ENCODE results near the gene ADGB. TPM values are rescaled to one million over a fixed set of nuclear protein-coding genes. Genes with fewer than 3 reads are reported as not detected.
"Not testable (repeated sequence)": the region's sequence is repeated elsewhere in the genome, so short reads cannot be mapped to it uniquely, and the experiment has no call there.

The ADGB gene
- total RNA-seq, 5 donors from 2014 or later (not counting 1 experiment from before 2014, with no cell fraction given), result not detected

- H3K4me1 ChIP-seq (ENCODE audit: control insufficient read depth in 1 of 2, extremely low read depth in 1 of 2, insufficient read depth in 2 of 2, low read length in 2 of 2), result no peaks in the 10 kb centered on the region
- H3K36me3 ChIP-seq (ENCODE audit: control insufficient read depth in 2 of 2, extremely low read depth in 1 of 2, insufficient read depth in 1 of 2, low read length in 1 of 2), result no peaks in the 10 kb centered on the region
- no peaks in the 10 kb centered on the region for H3K4me1 Mint-ChIP-seq
- H3K27ac Mint-ChIP-seq, result no peak overlapping the region
- peaks cover 0 to 6% of the 10 kb centered on the region in 2 donors for H3K27me3 Mint-ChIP-seq
- POLR2A ChIA-PET, result no interaction called here
- no peak overlapping the region for H3K4me3 Mint-ChIP-seq
- WGBS (ENCODE audit: insufficient coverage), result no CpG with 5 or more reads among the region's 1 CpG
- DNase-seq (no peak), ATAC-seq (replicated peaks in 1 of 4) (no peak)
- CTCF ChIA-PET, result interaction anchor here in 1 of 2 donors (0.7 kb wide), 1 partner anchor 17 kb away, joined by 3 read pairs; no protein-coding TSS in a partner anchor
- H3K4me3 ChIP-seq (ENCODE audit: control insufficient read depth in 1 of 2, extremely low read depth in 1 of 2, low read length in 1 of 2), result no peak overlapping the region
- H3K27me3 ChIP-seq (replicated peaks in 1 of 2; ENCODE audit: control insufficient read depth in 2 of 2, extremely low read depth in 1 of 2, insufficient read depth in 2 of 2, low read length in 1 of 2), result peaks cover 0 to 3% of the 10 kb centered on the region in 2 experiments
- no peak overlapping the region for H3K27ac ChIP-seq (ENCODE audit: low read length)
- no peaks in the 10 kb centered on the region for H3K36me3 Mint-ChIP-seq
- H3K9me3 Mint-ChIP-seq, result peaks cover 0 to 6% (median 0%) of the 10 kb centered on the region in 3 donors
- H3K9me3 ChIP-seq, result no peaks in the 10 kb centered on the region
Measured at GRCh38 chr6:146795479-146796133, 196.8 kb downstream of the ADGB start.

GRCh38 chr6:146803167-146803566 lies 204.4 kb downstream of the ADGB start:
- DNase-seq; H3K4me1 Mint-ChIP-seq; H3K27me3 ChIP-seq (replicated peaks in 1 of 2; ENCODE audit: control insufficient read depth in 2 of 2, extremely low read depth in 1 of 2, insufficient read depth in 2 of 2, low read length in 1 of 2); CTCF ChIA-PET; H3K9me3 Mint-ChIP-seq; H3K4me1 ChIP-seq (ENCODE audit: control insufficient read depth in 1 of 2, extremely low read depth in 1 of 2, insufficient read depth in 2 of 2, low read length in 2 of 2); H3K4me3 Mint-ChIP-seq; H3K4me3 ChIP-seq (ENCODE audit: control insufficient read depth in 1 of 2, extremely low read depth in 1 of 2, low read length in 1 of 2); H3K36me3 Mint-ChIP-seq; H3K27me3 Mint-ChIP-seq; H3K27ac ChIP-seq (ENCODE audit: low read length); POLR2A ChIA-PET; H3K9me3 ChIP-seq; H3K27ac Mint-ChIP-seq; H3K36me3 ChIP-seq (ENCODE audit: control insufficient read depth in 2 of 2, extremely low read depth in 1 of 2, insufficient read depth in 1 of 2, low read length in 1 of 2); ATAC-seq (replicated peaks in 1 of 4): not testable (repeated sequence)
- WGBS (ENCODE audit: insufficient coverage), result no CpG with 5 or more reads among the region's 3 CpGs

- CTCF ChIA-PET, result no interaction called here
- Histone ChIP-seq H3K36me3 (ENCODE audit: control insufficient read depth in 2 of 2, extremely low read depth in 1 of 2, insufficient read depth in 1 of 2, low read length in 1 of 2) (no peaks in the 10 kb centered on the region), H3K4me1 (ENCODE audit: control insufficient read depth in 1 of 2, extremely low read depth in 1 of 2, insufficient read depth in 2 of 2, low read length in 2 of 2) (no peaks in the 10 kb centered on the region), H3K4me3 (ENCODE audit: control insufficient read depth in 1 of 2, extremely low read depth in 1 of 2, low read length in 1 of 2) (no peak overlapping the region), H3K9me3 (no peaks in the 10 kb centered on the region), H3K27me3 (replicated peaks in 1 of 2; ENCODE audit: control insufficient read depth in 2 of 2, extremely low read depth in 1 of 2, insufficient read depth in 2 of 2, low read length in 1 of 2) (no peaks in the 10 kb centered on the region), H3K27ac (ENCODE audit: low read length) (no peak overlapping the region)
- Mint-ChIP-seq H3K36me3 (no peaks in the 10 kb centered on the region), H3K27me3 (peaks cover 0 to 10% of the 10 kb centered on the region in 2 donors), H3K4me1 (no peaks in the 10 kb centered on the region), H3K9me3 (no peaks in the 10 kb centered on the region), H3K4me3 (no peak overlapping the region), H3K27ac (no peak overlapping the region)
- no peak for DNase-seq
- POLR2A ChIA-PET, result no interaction called here
- WGBS (ENCODE audit: insufficient coverage), result 86% methylated on average over 21 of the region's 22 CpGs
- ATAC-seq (replicated peaks in 1 of 4), result no peak
Measured at GRCh38 chr6:146803601-146804000, 204.8 kb downstream of the ADGB start.

GRCh38 chr6:146805546-146806325 lies 207.0 kb downstream of the ADGB start:
- no peaks in the 10 kb centered on the region for H3K9me3 Mint-ChIP-seq
- no peaks in the 10 kb centered on the region for H3K36me3 Mint-ChIP-seq
- CTCF ChIA-PET, result no interaction called here
- POLR2A ChIA-PET, result no interaction called here
- Histone ChIP-seq H3K36me3 (ENCODE audit: control insufficient read depth in 2 of 2, extremely low read depth in 1 of 2, insufficient read depth in 1 of 2, low read length in 1 of 2) (no peaks in the 10 kb centered on the region), H3K9me3 (no peaks in the 10 kb centered on the region), H3K4me1 (ENCODE audit: control insufficient read depth in 1 of 2, extremely low read depth in 1 of 2, insufficient read depth in 2 of 2, low read length in 2 of 2) (no peaks in the 10 kb centered on the region), H3K4me3 (ENCODE audit: control insufficient read depth in 1 of 2, extremely low read depth in 1 of 2, low read length in 1 of 2) (no peak overlapping the region), H3K27me3 (replicated peaks in 1 of 2; ENCODE audit: control insufficient read depth in 2 of 2, extremely low read depth in 1 of 2, insufficient read depth in 2 of 2, low read length in 1 of 2) (no peaks in the 10 kb centered on the region), H3K27ac (ENCODE audit: low read length) (no peak overlapping the region)
- no peaks in the 10 kb centered on the region for H3K4me1 Mint-ChIP-seq
- WGBS (ENCODE audit: insufficient coverage), result no CpG with 5 or more reads among the region's 2 CpGs
- H3K4me3 Mint-ChIP-seq, result no peak overlapping the region
- DNase-seq (no peak), ATAC-seq (replicated peaks in 1 of 4) (no peak)
- H3K27ac Mint-ChIP-seq, result no peak overlapping the region
- H3K27me3 Mint-ChIP-seq, result peaks cover 0 to 10% of the 10 kb centered on the region in 2 donors

GRCh38 chr6:146809014-146809413 lies 210.2 kb downstream of the ADGB start:
- H3K36me3 ChIP-seq (ENCODE audit: control insufficient read depth in 2 of 2, extremely low read depth in 1 of 2, insufficient read depth in 1 of 2, low read length in 1 of 2); H3K4me1 ChIP-seq (ENCODE audit: control insufficient read depth in 1 of 2, extremely low read depth in 1 of 2, insufficient read depth in 2 of 2, low read length in 2 of 2); H3K4me3 Mint-ChIP-seq; H3K4me3 ChIP-seq (ENCODE audit: control insufficient read depth in 1 of 2, extremely low read depth in 1 of 2, low read length in 1 of 2); H3K9me3 ChIP-seq; H3K4me1 Mint-ChIP-seq; H3K27me3 Mint-ChIP-seq; DNase-seq; H3K27ac ChIP-seq (ENCODE audit: low read length); H3K27ac Mint-ChIP-seq; POLR2A ChIA-PET; CTCF ChIA-PET; H3K36me3 Mint-ChIP-seq; H3K27me3 ChIP-seq (replicated peaks in 1 of 2; ENCODE audit: control insufficient read depth in 2 of 2, extremely low read depth in 1 of 2, insufficient read depth in 2 of 2, low read length in 1 of 2); ATAC-seq (replicated peaks in 1 of 4); H3K9me3 Mint-ChIP-seq: not testable (repeated sequence)
- 100% methylated on average over 5 of the region's 9 CpGs for WGBS (ENCODE audit: insufficient coverage)

GRCh38 chr6:146812811-146813321 lies 214.1 kb downstream of the ADGB start:
- H3K4me3 Mint-ChIP-seq; H3K4me1 ChIP-seq (ENCODE audit: control insufficient read depth in 1 of 2, extremely low read depth in 1 of 2, insufficient read depth in 2 of 2, low read length in 2 of 2); CTCF ChIA-PET; H3K27me3 ChIP-seq (replicated peaks in 1 of 2; ENCODE audit: control insufficient read depth in 2 of 2, extremely low read depth in 1 of 2, insufficient read depth in 2 of 2, low read length in 1 of 2); H3K36me3 ChIP-seq (ENCODE audit: control insufficient read depth in 2 of 2, extremely low read depth in 1 of 2, insufficient read depth in 1 of 2, low read length in 1 of 2); H3K36me3 Mint-ChIP-seq; POLR2A ChIA-PET; H3K27ac ChIP-seq (ENCODE audit: low read length); DNase-seq; H3K27ac Mint-ChIP-seq; H3K4me1 Mint-ChIP-seq; ATAC-seq (replicated peaks in 1 of 4); H3K9me3 Mint-ChIP-seq; H3K27me3 Mint-ChIP-seq; H3K9me3 ChIP-seq; H3K4me3 ChIP-seq (ENCODE audit: control insufficient read depth in 1 of 2, extremely low read depth in 1 of 2, low read length in 1 of 2): not testable (repeated sequence)
- WGBS (ENCODE audit: insufficient coverage), result 90% methylated on average over 2 of the region's 6 CpGs
